Peyer's patch (tissue), 4 donors: ENCODE measurements around the gene FRS2. TPM values are rescaled to one million over a fixed set of nuclear protein-coding genes. Genes with fewer than 3 reads are reported as not detected.

ENCODE experiments used
- DNase-seq, 3 donors: peaks; one replicate each; pipeline ENCODE4 v3.0.0-alpha.2; 2017 to 2019
- H3K27ac ChIP-seq, 4 donors: fragments of 200-600 bp; sonication (generic); one replicate each; pipeline ENCODE4 v1.5.1; 2016 to 2019
- H3K27me3 ChIP-seq, 2 donors: fragments of 200-600 bp; sonication (generic); one replicate each; pipeline ENCODE4 v1.5.1; 2019
- H3K36me3 ChIP-seq, 3 donors: fragments of 200-600 bp; sonication (generic); one replicate each; pipeline ENCODE4 v1.5.1; 2016 to 2019
- H3K4me1 ChIP-seq, 4 donors: fragments of 200-600 bp; sonication (generic); one replicate each; pipeline ENCODE4 v1.5.1; 2016 to 2019
- H3K4me3 ChIP-seq, 4 donors: fragments of 200-600 bp; sonication (generic); 1 replicate in 3 of 4; 2 replicates in 1 of 4; pipeline ENCODE4 v1.5.1; 2016 to 2019; ENCODE audit warnings: mild to moderate bottlenecking in 1 of 4
- H3K9me3 ChIP-seq, 4 donors: fragments of 200-600 bp; sonication (generic); one replicate each; pipeline ENCODE4 v1.5.1; 2016 to 2019; ENCODE audit warnings: mild to moderate bottlenecking in 1 of 4
- CTCF ChIP-seq, 6 experiments: fragments of 450-650 bp in 4 of 6; fragments of 200-600 bp in 2 of 6; sonication (generic) in 1 of 6; IDR thresholded peaks; one replicate each; pipeline ENCODE4 v1.5.1; 2017 to 2019; ENCODE audit warnings: antibody characterized with exemption in 6 of 6, mild to moderate bottlenecking in 3 of 6, moderate library complexity in 1 of 6
- POLR2A ChIP-seq, 2 donors: fragments of 450-650 bp; IDR thresholded peaks; one replicate each; pipeline ENCODE4 v1.5.1; 2017; ENCODE audit warnings: antibody characterized with exemption in 2 of 2, mild to moderate bottlenecking in 2 of 2, moderate library complexity in 2 of 2
- small RNA-seq, 2 donors: library from RNA; depleted of rRNA; stranded (forward); fragments of <200 nt; gene quantifications; one replicate each; pipeline ENCODE3, GENCODE V24; 2016
- total RNA-seq, 4 donors: library from RNA; depleted of rRNA; stranded (reverse); fragments of >200 nt; gene quantifications; one replicate each; pipeline ENCODE4 v1.1.0, GENCODE V29; 2016

Gene FRS2
- total RNA-seq, 4 donors from 2014 or later: 14.6 to 64.4 (median 43.2) TPM

GRCh38 chr12:69621551-69621950 lies 151.4 kb downstream of the FRS2 start:
- no peak overlapping the region for H3K27ac ChIP-seq
- no peak for DNase-seq
- no peak for TF ChIP-seq CTCF (IDR thresholded peaks at IDR 0.05)
- no peak for TF ChIP-seq POLR2A (IDR thresholded peaks at IDR 0.05)
- H3K4me1 ChIP-seq: no peaks in the 10 kb centered on the region
- no peaks in the 10 kb centered on the region for H3K36me3 ChIP-seq
- H3K4me3 ChIP-seq: no peak overlapping the region
- H3K27me3 ChIP-seq: no peaks in the 10 kb centered on the region
- H3K9me3 ChIP-seq: no peaks in the 10 kb centered on the region

- Histone ChIP-seq H3K36me3 (no peaks in the 10 kb centered on the region), H3K9me3 (no peaks in the 10 kb centered on the region), H3K4me1 (no peaks in the 10 kb centered on the region), H3K4me3 (no peak overlapping the region), H3K27ac (no peak overlapping the region), H3K27me3 (no peaks in the 10 kb centered on the region)
- DNase-seq: no peak
- no peak for TF ChIP-seq CTCF (IDR thresholded peaks at IDR 0.05)
- no peak for TF ChIP-seq POLR2A (IDR thresholded peaks at IDR 0.05)
Observed at GRCh38 chr12:69623970-69624369, 153.8 kb downstream of the FRS2 start.

- no peak for DNase-seq
Observed at GRCh38 chr12:69627501-69627900, 157.3 kb downstream of the FRS2 start.

More at GRCh38 chr12:69627501-69627900, 157.3 kb downstream of the FRS2 start:
- H3K4me3 ChIP-seq: no peak overlapping the region
- no peaks in the 10 kb centered on the region for H3K36me3 ChIP-seq
- H3K9me3 ChIP-seq: no peaks in the 10 kb centered on the region
- no peaks in the 10 kb centered on the region for H3K27me3 ChIP-seq
- H3K4me1 ChIP-seq: no peaks in the 10 kb centered on the region
- TF ChIP-seq CTCF (IDR thresholded peaks at IDR 0.05) (no peak), POLR2A (IDR thresholded peaks at IDR 0.05) (no peak)
- no peak overlapping the region for H3K27ac ChIP-seq

Small RNA genes within 50 kb of the gene (small RNA-seq; reads per million reads assigned to genes)
- 1.4 to 2.6 reads per million in 2 donors for gene MIR3913-1

Other genes with a start within 250 kb of the FRS2 start
- gene CPSF6, start 230.8 kb upstream of the FRS2 start, total RNA-seq: 10 to 100 TPM; 25.0 to 41.6 (median 41.3) TPM
- 100 to 1,000 TPM in 3 of 4 donors, 10 to 100 TPM in 1; 83.4 to 760 (median 129) TPM for gene LYZ, start 122.0 kb upstream of the FRS2 start, total RNA-seq
- 10 to 100 TPM in 3 of 4 donors, 1 to 10 TPM in 1; 7.8 to 29.0 (median 14.3) TPM for gene YEATS4, start 110.6 kb upstream of the FRS2 start, total RNA-seq
- 10 to 100 TPM; 37.7 to 82.5 (median 59.4) TPM for gene CCT2, start 115.1 kb downstream of the FRS2 start, total RNA-seq
- not detected for gene LRRC10, start 140.5 kb downstream of the FRS2 start, total RNA-seq
- gene BEST3, start 228.9 kb downstream of the FRS2 start, total RNA-seq: under 1 TPM in 1 of 4 donors, not detected in 3; 0.35 TPM